HEK293 (cell line): ENCODE data around the gene TNRC6A.
A peak's percentile ranks its signal among the peaks of the same experiment; 100 is the strongest.

Experiments
- CTCF ChIA-PET: fragments of 350-600 bp; formaldehyde crosslinking; extraction: SDS; loops from one replicate; lab custom pipeline; 2021; ENCODE audit warnings: antibody characterized with exemption; lab: Yijun Ruan, JAX
- POLR2A ChIA-PET: fragments of 300-600 bp; formaldehyde crosslinking; extraction: SDS; loops from one replicate; lab custom pipeline; 2020; ENCODE audit warnings: antibody characterized with exemption, inconsistent platforms; lab: Yijun Ruan, JAX
- H3K27ac ChIP-seq: fragments of 200-500 bp; sonication (Bioruptor generic); 2 replicates; pipeline ENCODE4 v1.5.1; 2014; ENCODE audit warnings: low read depth, low read length, control low read depth, inconsistent platforms; ENCODE audit errors: extremely low read depth
- H3K36me3 ChIP-seq, 2 experiments: fragments of 200-500 bp in 1 of 2; sonication (Bioruptor generic) in 1 of 2; 1 replicate in 1 of 2; 2 replicates in 1 of 2; pipeline ENCODE4 v1.5.1; 2014 to 2017; ENCODE audit warnings: inconsistent platforms in 2 of 2, low read length in 2 of 2; ENCODE audit not compliant: control insufficient read depth in 2 of 2, insufficient read depth in 1 of 2
- H3K4me1 ChIP-seq: fragments of 200-500 bp; sonication (Bioruptor generic); 2 replicates; pipeline ENCODE4 v1.5.1; 2014; ENCODE audit warnings: mild to moderate bottlenecking, low read length, inconsistent platforms; ENCODE audit not compliant: control insufficient read depth, insufficient read depth
- H3K4me3 ChIP-seq: 2 replicates; pipeline ENCODE4 v1.5.1; 2011; ENCODE audit warnings: low read depth, mild to moderate bottlenecking, control low read depth, low read length, moderate library complexity
- H3K9me3 ChIP-seq: fragments of 200-500 bp; sonication (Bioruptor generic); 2 replicates; pipeline ENCODE4 v1.5.1; 2014; ENCODE audit warnings: low read depth, low read length, inconsistent platforms; ENCODE audit not compliant: control insufficient read depth, insufficient read depth
- SP3 ChIP-seq: fragments of 450-650 bp; formaldehyde crosslinking; IDR thresholded peaks from 2 replicates; pipeline ENCODE4 v1.5.1; 2016; ENCODE audit warnings: missing biosample characterization, missing genetic modification characterization
- TSHZ1 ChIP-seq: fragments of 450-650 bp; formaldehyde crosslinking; IDR thresholded peaks from 2 replicates; pipeline ENCODE4 v1.5.1; 2016; ENCODE audit warnings: missing biosample characterization, missing genetic modification characterization, borderline replicate concordance
- ZBTB26 ChIP-seq: fragments of 450-650 bp; formaldehyde crosslinking; optimal IDR thresholded peaks from 2 replicates; pipeline ENCODE3; 2016; ENCODE audit warnings: missing biosample characterization, mild to moderate bottlenecking, missing genetic modification characterization
- ZBTB6 ChIP-seq: fragments of 450-650 bp; formaldehyde crosslinking; IDR thresholded peaks from 2 replicates; pipeline ENCODE4 v1.5.1; 2017; ENCODE audit warnings: missing biosample characterization, missing genetic modification characterization
- ZNF221 ChIP-seq: fragments of 450-650 bp; formaldehyde crosslinking; IDR thresholded peaks from 2 replicates; pipeline ENCODE4 v1.5.1; 2017; ENCODE audit warnings: missing biosample characterization, missing genetic modification characterization, borderline replicate concordance
- ZNF335 ChIP-seq: fragments of 450-650 bp; formaldehyde crosslinking; conservative IDR thresholded peaks from 2 replicates; pipeline ENCODE4 v1.5.1; 2016; ENCODE audit warnings: missing biosample characterization, missing genetic modification characterization
- ZSCAN5A ChIP-seq: fragments of 450-650 bp; formaldehyde crosslinking; IDR thresholded peaks from 2 replicates; pipeline ENCODE4 v1.5.1; 2016; ENCODE audit warnings: missing biosample characterization, missing genetic modification characterization
- ZXDB ChIP-seq: fragments of 450-650 bp; formaldehyde crosslinking; IDR thresholded peaks from 2 replicates; pipeline ENCODE4 v1.5.1; 2016; ENCODE audit warnings: missing biosample characterization, missing genetic modification characterization
- TF ChIP-seq, protein P1 (sequence below): fragments of 450-650 bp; formaldehyde crosslinking; IDR thresholded peaks from 2 replicates; pipeline ENCODE4 v1.5.1; 2016; ENCODE audit warnings: missing biosample characterization, missing genetic modification characterization
- TF ChIP-seq, protein P2 (sequence below): fragments of 450-650 bp; formaldehyde crosslinking; conservative IDR thresholded peaks from 2 replicates; pipeline ENCODE4 v1.5.1; 2016; ENCODE audit warnings: low read depth, missing biosample characterization, missing genetic modification characterization
- TF ChIP-seq, protein P3 (sequence below): fragments of 450-650 bp; formaldehyde crosslinking; IDR thresholded peaks from 2 replicates; pipeline ENCODE4 v1.5.1; 2016; ENCODE audit warnings: missing biosample characterization, missing genetic modification characterization

The TNRC6A gene

DNA sequence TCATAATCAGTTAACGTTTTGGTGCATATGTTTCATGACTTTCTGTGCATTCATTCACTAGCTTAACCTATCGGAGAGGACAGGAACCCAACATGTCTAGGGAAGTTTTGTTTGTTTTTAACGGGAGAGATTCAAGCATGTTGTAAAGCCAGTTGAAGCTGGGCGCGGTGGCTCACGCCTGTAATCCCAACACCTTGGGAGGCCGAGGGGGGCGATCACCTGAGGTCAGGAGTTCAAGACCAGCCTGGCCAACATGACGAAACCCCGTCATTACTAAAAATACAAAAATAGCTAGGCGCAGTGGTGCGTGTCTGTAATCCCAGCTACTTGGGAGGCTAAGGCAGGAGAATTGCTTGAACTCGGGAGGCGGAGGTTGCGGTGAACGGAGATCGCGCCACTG, 1.4 kb upstream of the TNRC6A start (continued):
- TF ChIP-seq TSHZ1 (tag by site-specific recombination) = no peak

DNA sequence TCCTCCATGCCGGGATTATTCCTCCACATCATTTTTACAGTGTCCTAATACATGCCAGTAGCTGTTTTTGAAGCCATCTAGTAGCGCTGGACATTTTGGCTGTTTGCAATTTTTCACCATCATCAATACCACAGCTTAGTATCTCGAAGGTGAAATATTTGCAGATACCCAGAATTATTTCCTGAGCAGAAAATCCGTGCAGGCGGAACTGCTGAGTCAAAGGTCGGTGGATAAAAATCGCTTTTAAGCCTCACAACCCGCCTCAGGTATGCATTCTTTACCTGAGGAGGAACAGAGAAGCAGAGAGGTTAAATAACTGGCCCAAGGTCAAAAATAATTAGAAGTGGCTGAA, 584 bp upstream of the TNRC6A start:
- ChIA-PET CTCF (interaction anchor here (0.7 kb wide), 2 partner anchors 131 to 162 kb away, joined by 3 to 4 read pairs; no protein-coding TSS in a partner anchor), POLR2A (interaction anchor here (0.7 kb wide), 1 partner anchor 193 kb away, joined by 5 read pairs; no protein-coding TSS in a partner anchor)
- Histone ChIP-seq H3K4me3 (peak overlapping the region; percentile 98), H3K9me3 (no peaks in the 10 kb centered on the region), H3K4me1 (peaks cover 6% of the 10 kb centered on the region; the same call in 1 of the 2 replicates), H3K27ac (peak overlapping the region; percentile 96; the same call in 1 of the 2 replicates), H3K36me3 (peaks cover 3 to 22% of the 10 kb centered on the region in 2 experiments; a peak in 2 of 3 replicates)
- peak; percentile 89 for TF ChIP-seq ZNF335 (tag by site-specific recombination)
- no peak for TF ChIP-seq SP3

- peak overlapping the region; percentile 96 for H3K27ac ChIP-seq
- ChIA-PET CTCF (interaction anchor here (0.5 to 1.1 kb wide), 4 partner anchors 70 to 302 kb away, joined by 3 to 6 read pairs (median 4); no protein-coding TSS in a partner anchor), POLR2A (interaction anchor here (0.6 to 2.0 kb wide), 5 partner anchors 10 to 416 kb away, joined by 3 to 11 read pairs (median 4); no protein-coding TSS in a partner anchor)
- no peaks in the 10 kb centered on the region for H3K9me3 ChIP-seq
- H3K4me1 ChIP-seq = peaks cover 6% of the 10 kb centered on the region; the same call in 1 of the 2 replicates
- peak overlapping the region; percentile 98 for H3K4me3 ChIP-seq
- peaks cover 3 to 30% of the 10 kb centered on the region in 2 experiments; a peak in 2 of 3 replicates for H3K36me3 ChIP-seq
- TF ChIP-seq ZBTB6 (tag by site-specific recombination) (no peak), ZNF221 (tag by site-specific recombination) (no peak), ZSCAN5A (no peak), ZBTB26 (peak; percentile 42), ZXDB (tag by site-specific recombination) (no peak; the same call in 1 of the 2 replicates)
- TF ChIP-seq, protein P1, sequence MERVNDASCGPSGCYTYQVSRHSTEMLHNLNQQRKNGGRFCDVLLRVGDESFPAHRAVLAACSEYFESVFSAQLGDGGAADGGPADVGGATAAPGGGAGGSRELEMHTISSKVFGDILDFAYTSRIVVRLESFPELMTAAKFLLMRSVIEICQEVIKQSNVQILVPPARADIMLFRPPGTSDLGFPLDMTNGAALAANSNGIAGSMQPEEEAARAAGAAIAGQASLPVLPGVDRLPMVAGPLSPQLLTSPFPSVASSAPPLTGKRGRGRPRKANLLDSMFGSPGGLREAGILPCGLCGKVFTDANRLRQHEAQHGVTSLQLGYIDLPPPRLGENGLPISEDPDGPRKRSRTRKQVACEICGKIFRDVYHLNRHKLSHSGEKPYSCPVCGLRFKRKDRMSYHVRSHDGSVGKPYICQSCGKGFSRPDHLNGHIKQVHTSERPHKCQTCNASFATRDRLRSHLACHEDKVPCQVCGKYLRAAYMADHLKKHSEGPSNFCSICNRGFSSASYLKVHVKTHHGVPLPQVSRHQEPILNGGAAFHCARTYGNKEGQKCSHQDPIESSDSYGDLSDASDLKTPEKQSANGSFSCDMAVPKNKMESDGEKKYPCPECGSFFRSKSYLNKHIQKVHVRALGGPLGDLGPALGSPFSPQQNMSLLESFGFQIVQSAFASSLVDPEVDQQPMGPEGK = peak; percentile 29; the same call in 1 of the 2 replicates
- TF ChIP-seq, protein P2, sequence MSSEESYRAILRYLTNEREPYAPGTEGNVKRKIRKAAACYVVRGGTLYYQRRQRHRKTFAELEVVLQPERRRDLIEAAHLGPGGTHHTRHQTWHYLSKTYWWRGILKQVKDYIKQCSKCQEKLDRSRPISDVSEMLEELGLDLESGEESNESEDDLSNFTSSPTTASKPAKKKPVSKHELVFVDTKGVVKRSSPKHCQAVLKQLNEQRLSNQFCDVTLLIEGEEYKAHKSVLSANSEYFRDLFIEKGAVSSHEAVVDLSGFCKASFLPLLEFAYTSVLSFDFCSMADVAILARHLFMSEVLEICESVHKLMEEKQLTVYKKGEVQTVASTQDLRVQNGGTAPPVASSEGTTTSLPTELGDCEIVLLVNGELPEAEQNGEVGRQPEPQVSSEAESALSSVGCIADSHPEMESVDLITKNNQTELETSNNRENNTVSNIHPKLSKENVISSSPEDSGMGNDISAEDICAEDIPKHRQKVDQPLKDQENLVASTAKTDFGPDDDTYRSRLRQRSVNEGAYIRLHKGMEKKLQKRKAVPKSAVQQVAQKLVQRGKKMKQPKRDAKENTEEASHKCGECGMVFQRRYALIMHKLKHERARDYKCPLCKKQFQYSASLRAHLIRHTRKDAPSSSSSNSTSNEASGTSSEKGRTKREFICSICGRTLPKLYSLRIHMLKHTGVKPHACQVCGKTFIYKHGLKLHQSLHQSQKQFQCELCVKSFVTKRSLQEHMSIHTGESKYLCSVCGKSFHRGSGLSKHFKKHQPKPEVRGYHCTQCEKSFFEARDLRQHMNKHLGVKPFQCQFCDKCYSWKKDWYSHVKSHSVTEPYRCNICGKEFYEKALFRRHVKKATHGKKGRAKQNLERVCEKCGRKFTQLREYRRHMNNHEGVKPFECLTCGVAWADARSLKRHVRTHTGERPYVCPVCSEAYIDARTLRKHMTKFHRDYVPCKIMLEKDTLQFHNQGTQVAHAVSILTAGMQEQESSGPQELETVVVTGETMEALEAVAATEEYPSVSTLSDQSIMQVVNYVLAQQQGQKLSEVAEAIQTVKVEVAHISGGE (tag by site-specific recombination) = peak; percentile 38; the same call in 1 of the 2 replicates
- TF ChIP-seq, protein P3, sequence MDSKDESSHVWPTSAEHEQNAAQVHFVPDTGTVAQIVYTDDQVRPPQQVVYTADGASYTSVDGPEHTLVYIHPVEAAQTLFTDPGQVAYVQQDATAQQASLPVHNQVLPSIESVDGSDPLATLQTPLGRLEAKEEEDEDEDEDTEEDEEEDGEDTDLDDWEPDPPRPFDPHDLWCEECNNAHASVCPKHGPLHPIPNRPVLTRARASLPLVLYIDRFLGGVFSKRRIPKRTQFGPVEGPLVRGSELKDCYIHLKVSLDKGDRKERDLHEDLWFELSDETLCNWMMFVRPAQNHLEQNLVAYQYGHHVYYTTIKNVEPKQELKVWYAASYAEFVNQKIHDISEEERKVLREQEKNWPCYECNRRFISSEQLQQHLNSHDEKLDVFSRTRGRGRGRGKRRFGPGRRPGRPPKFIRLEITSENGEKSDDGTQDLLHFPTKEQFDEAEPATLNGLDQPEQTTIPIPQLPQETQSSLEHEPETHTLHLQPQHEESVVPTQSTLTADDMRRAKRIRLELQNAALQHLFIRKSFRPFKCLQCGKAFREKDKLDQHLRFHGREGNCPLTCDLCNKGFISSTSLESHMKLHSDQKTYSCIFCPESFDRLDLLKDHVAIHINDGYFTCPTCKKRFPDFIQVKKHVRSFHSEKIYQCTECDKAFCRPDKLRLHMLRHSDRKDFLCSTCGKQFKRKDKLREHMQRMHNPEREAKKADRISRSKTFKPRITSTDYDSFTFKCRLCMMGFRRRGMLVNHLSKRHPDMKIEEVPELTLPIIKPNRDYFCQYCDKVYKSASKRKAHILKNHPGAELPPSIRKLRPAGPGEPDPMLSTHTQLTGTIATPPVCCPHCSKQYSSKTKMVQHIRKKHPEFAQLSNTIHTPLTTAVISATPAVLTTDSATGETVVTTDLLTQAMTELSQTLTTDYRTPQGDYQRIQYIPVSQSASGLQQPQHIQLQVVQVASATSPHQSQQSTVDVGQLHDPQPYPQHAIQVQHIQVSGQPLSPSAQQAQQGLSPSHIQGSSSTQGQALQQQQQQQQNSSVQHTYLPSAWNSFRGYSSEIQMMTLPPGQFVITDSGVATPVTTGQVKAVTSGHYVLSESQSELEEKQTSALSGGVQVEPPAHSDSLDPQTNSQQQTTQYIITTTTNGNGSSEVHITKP = peak; percentile 43
Measured at GRCh38 chr16:24729951-24730815, 732 bp downstream of the TNRC6A start.
